T-helper 22 cell (primary cell): Measurements from ENCODE around the gene KRT85.
"Not testable (repeated sequence)": the region's sequence is repeated elsewhere in the genome, so short reads cannot be mapped to it uniquely, and the experiment has no call there.

Source experiments
- DNase-seq: peaks from one replicate; pipeline ENCODE4 v3.0.0-alpha.2; 2020; ENCODE audit warnings: low read depth

The KRT85 gene

GRCh38 chr12:52366738-52367485 is at the start of gene KRT85:
Gene KRT85, minus strand, starts transcription at chr12:52367481. Its CDS starts 76 bp downstream, at chr12:52367405.
- no peak for DNase-seq

DNA sequence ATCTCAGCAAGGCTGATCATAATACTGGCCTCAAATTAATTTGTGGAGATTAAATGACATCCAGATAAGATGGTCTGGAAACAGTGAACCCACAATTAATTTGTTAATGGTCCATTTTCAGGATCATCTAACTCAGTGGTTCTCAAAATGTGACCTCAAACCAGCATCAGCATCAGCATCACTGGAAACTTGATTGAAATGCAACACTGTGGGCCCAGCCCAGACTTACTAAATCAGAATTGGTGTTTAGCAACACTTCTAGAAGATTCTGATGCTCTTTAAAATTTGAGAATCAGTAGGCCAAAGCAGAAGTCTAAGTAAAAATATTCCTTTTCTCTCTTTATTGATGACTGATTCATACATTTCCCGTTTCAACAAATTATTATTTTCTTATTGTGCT is 49.5 kb upstream of the KRT85 start:
- DNase-seq, result no peak

GRCh38 chr12:52415870-52416750 is 48.8 kb upstream of the KRT85 start:
- no peak for DNase-seq

- no peak for DNase-seq
These were observed 47.7 kb upstream of the KRT85 start for GRCh38 chr12:52414936-52415335.

GRCh38 chr12:52413782-52414345 is 46.6 kb upstream of the KRT85 start:
- no peak for DNase-seq

DNA sequence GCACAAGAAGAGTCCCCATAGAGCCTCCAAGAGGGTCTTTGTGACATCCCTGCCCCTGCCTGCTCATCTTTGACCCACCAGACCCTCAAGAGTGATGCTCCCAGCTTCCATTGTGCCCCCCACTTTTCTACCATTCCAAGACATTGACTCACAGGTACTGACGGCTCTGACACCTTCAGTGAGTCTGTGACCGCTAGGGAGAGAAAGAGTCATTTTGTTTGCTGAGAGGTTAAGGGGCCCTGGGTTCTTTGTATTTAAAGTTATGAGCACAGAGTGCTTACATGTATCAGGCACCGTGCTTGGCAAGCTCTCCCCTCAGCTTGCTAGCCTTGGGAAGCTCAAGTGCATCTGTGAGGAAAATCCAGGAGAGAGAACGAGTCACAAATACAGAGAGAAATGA is 45.9 kb upstream of the KRT85 start:
- DNase-seq, result no peak

- DNase-seq, result no peak
These were observed 44.5 kb upstream of the KRT85 start for GRCh38 chr12:52411815-52412214.

GRCh38 chr12:52410589-52411248 is 43.4 kb upstream of the KRT85 start:
- not testable (repeated sequence) for DNase-seq

- no peak for DNase-seq
These were observed 40.6 kb upstream of the KRT85 start for GRCh38 chr12:52407918-52408317.

DNA sequence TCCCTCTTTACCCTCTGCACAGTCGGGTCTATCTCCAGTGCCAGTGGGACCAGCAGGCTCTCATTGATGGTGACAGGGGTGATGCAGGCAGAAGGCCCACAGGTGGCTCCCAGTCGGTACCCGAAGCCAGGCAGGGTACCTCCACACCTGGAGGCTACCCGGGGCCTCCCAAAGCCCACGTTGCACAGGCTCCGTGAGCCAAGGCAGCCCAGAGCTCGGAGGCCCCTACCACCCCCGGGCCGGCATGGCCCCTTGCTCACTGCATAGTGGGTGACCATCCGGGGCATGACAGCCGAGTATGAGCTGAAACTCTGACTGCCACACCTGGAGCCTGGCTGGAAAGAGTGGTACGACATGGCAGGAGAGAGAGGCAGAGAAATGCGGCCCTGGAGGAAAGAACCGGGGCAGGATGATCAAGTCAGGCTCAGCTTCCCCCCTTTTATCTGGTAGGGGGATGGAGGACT is 38.7 kb upstream of the KRT85 start, which contains the start of gene KRT82:
Gene KRT82, minus strand, starts transcription at position 414 of the 464 bp plus-strand sequence. Its CDS starts 58 bp downstream, at position 356.
- DNase-seq, result no peak

DNA sequence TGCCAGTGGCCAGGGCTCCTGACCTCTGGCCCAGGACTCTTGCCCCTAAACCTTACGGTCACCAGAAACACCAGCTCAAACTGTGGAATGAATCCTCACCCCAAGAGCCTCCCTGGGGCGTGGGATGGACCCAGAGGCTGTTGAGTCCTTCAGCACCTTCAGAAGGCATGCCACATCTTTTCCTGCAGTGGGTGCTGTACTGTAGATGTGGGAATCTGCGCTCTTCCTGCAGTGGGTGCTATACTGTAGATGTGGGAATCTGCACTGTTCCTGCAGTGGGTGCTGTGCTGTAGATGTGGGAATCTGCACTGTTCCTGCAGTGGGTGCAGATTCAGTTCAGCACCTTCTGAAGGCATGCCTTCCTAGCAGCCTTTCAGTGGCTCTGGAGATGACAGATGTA is 37.7 kb upstream of the KRT85 start:
- no peak for DNase-seq

DNA sequence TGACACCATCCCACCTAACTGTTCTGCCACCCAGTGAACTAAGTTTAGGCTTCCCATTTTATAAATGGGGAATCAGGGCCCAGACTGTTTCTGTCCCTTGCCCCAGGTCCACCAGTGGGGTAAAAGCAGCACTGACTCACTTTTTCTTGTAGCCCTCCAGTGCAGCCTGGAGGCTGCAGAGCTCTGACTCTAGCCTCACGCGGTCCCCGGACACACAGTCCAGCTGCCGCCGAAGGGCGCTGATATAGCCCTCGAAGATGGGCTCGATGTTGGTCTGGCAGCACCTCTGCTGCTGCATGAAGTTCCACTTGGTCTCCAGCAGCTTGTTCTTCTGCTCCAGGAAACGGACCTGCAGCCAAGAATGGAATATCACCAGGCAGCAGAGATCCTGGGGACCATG is 36.3 kb upstream of the KRT85 start:
- DNase-seq, result no peak

GRCh38 chr12:52402873-52403540 is 35.7 kb upstream of the KRT85 start:
- no peak for DNase-seq

DNA sequence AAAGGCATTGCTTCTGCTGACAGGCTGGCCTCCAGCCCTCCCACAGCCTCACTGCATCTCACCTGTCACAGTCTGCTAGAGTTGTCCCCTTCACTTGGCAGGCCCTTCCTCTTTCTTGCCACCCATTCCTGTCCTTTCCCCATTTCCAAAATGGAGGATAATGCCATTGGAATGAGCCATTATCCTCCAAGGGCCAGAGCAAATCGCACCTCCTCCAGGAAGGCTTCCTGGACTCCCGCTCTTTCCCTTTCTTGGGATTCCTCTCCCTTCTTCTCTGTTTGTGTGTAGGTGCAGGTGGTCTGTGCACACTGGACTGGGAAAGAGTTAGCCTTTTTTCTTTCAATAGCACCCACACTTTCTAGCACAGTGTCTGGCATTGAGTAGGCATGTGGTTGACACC is 35.1 kb upstream of the KRT85 start:
- DNase-seq, result no peak

DNA sequence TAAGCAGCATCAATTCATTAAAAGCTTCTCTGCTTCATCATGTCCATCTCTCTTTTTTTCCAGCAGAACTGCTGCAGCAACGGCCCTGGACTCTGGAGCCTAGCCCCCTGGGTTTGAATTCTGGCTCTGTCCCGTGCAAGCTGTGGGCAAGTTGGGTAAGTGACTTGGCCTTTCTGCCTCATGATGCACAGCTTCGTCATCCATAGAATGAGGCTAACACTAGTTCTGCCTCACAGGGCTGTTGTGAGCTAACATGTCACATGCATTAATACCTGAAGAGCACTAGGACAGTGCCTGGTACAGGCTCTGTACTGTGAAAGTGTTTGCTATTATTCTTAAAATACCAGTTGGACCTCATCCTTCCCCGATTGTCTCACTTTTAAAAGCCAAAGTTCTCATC is 34.6 kb upstream of the KRT85 start:
- no peak for DNase-seq

- no peak for DNase-seq
These were observed 34.2 kb upstream of the KRT85 start for GRCh38 chr12:52401526-52401925.

- DNase-seq, result no peak
These were observed 33.6 kb upstream of the KRT85 start for GRCh38 chr12:52400906-52401305.

GRCh38 chr12:52399756-52400155 is 32.5 kb upstream of the KRT85 start:
- no peak for DNase-seq

DNA sequence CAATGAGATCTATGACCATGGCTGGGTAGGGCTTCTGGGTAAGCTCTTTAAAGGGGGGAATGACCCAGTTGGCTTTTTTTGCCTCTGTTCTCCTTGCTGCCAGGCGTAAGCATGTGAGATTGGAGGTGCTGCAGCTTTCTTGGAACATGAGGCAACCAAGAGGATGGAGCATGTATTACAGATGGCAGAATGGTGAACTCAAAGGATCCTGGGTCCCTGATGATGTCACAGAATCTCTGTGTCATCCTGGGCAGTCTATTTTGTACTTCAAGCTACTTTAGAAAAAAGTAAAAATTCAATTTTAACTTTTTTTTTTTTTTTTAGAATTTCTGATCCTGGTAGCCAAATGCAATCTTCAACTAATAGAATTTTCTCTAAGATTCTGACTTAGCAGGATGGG is 30.9 kb upstream of the KRT85 start:
- no peak for DNase-seq

GRCh38 chr12:52396656-52397055 is 29.4 kb upstream of the KRT85 start:
- DNase-seq, result no peak

- DNase-seq, result no peak
These were observed 28.6 kb upstream of the KRT85 start for GRCh38 chr12:52395761-52396434.
